ENCODE results near the gene KYAT1. TPM values are rescaled to one million over a fixed set of nuclear protein-coding genes. Genes with fewer than 3 reads are reported as not detected.

The KYAT1 gene
- total RNA-seq, 1 experiment from 2014 or later: 34.1 TPM

DNA sequence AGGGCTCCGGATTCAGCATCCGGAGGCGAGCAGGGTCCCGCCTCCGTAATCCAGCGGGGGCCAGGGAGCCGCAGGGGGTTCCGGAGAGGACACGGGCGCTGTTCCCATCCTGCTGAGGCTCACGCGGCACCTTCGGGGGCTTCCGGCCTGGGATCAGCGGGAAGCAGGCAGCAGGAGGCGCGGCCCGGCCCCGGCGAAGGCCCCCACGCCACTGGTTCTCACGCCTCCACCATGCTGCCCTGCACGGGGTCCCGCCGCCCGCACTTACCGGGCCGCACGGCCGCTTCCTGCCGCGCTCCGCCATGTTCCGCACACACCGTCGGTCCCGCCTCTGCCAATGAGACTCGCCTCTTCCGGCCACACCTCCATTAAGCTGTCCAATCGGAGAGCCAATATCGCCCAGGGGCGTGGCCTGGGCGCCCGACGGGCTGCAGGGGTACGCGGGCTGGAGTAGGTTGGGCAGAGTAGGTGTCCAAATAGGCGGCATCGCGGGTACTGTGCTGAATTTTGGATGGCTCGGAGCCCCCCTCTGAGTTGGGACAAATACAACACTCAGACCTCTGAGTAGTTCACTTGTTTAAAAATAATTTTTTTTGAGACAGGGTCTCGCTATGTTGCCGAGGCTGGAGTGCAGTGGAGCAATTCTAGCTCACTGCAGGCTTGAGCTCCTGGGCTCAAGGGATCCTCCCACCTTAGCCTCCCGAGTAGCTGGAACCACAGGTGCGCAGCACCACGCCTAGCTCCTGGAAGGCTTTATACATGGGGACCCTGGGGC is 52.1 kb downstream of the KYAT1 start, which contains the start of gene SPOUT1:
TSS of gene SPOUT1 (minus strand) at position 318 of the 775 bp plus-strand sequence. CDS start at position 304, 14 bp downstream.
- ChIA-PET CTCF (interaction anchor here (0.6 to 1.8 kb wide), 22 partner anchors 8 to 409 kb away, joined by 3 to 40 read pairs (median 4); partner anchors contain the start of genes CERCAM, ENDOG, MIGA2 and PKN3), POLR2A (interaction anchor here (0.6 to 4.1 kb wide), 5 partner anchors 11 to 198 kb away, joined by 4 to 26 read pairs (median 5); partner anchors contain the start of genes ENDOG and SH3GLB2)
- peaks cover 53% of the 10 kb centered on the region for H3K36me3 Mint-ChIP-seq
- H3K27ac Mint-ChIP-seq: peak within 1 kb of the TSS; percentile 89
- no peaks in the 10 kb centered on the region for H3K9me3 Mint-ChIP-seq
- H3K4me1 Mint-ChIP-seq: peaks cover 8% of the 10 kb centered on the region
- peak within 1 kb of the TSS; percentile 93 for H3K4me3 Mint-ChIP-seq
- H3K27me3 Mint-ChIP-seq (ENCODE audit: low read depth): no peaks in the 10 kb centered on the region
- DNase-seq (ENCODE audit: low spot score) (peak; percentile 96), ATAC-seq (peak; percentile 97)
- TF ChIP-seq NFE2L1 (CRISPR knock-in tag; IDR thresholded peaks at IDR 0.05) (peak; percentile 77; the same call in 1 of the 2 replicates), TEAD1 (CRISPR knock-in tag; IDR thresholded peaks at IDR 0.05) (peak; percentile 62), RORB (CRISPR knock-in tag; IDR thresholded peaks at IDR 0.05) (no peak), GTF2I (CRISPR knock-in tag; conservative IDR thresholded peaks at IDR 0.05) (no peak), SMAD4 (CRISPR knock-in tag; IDR thresholded peaks at IDR 0.05) (no peak), GABPB1 (CRISPR knock-in tag; IDR thresholded peaks at IDR 0.05) (peak; percentile 45; the same call in 1 of the 2 replicates), ATF1 (CRISPR knock-in tag; IDR thresholded peaks at IDR 0.05) (0 out of 2 replicates have a peak, but pooled peaks have one; percentile 40), CREM (CRISPR knock-in tag; IDR thresholded peaks at IDR 0.05) (peak; percentile 76; the same call in 1 of the 2 replicates), SOX15 (CRISPR knock-in tag; IDR thresholded peaks at IDR 0.05) (no peak), NFYB (CRISPR knock-in tag; conservative IDR thresholded peaks at IDR 0.05; ENCODE audit: low read depth) (peak; percentile 60; the same call in 1 of the 2 replicates), KAT7 (CRISPR knock-in tag; IDR thresholded peaks at IDR 0.05; ENCODE audit: borderline replicate concordance) (peak; percentile 68; the same call in 1 of the 2 replicates), TCF7 (CRISPR knock-in tag; IDR thresholded peaks at IDR 0.05; ENCODE audit: low read depth) (peak; percentile 60; the same call in 1 of the 2 replicates), RELA (CRISPR knock-in tag; IDR thresholded peaks at IDR 0.05; ENCODE audit: borderline replicate concordance) (no peak), HMGA2 (CRISPR knock-in tag; IDR thresholded peaks at IDR 0.05) (no peak), SP1 (CRISPR knock-in tag; conservative IDR thresholded peaks at IDR 0.05) (peak; percentile 97), ETV6 (CRISPR knock-in tag; IDR thresholded peaks at IDR 0.05) (peak; percentile 69)
- TF ChIP-seq, protein P1, sequence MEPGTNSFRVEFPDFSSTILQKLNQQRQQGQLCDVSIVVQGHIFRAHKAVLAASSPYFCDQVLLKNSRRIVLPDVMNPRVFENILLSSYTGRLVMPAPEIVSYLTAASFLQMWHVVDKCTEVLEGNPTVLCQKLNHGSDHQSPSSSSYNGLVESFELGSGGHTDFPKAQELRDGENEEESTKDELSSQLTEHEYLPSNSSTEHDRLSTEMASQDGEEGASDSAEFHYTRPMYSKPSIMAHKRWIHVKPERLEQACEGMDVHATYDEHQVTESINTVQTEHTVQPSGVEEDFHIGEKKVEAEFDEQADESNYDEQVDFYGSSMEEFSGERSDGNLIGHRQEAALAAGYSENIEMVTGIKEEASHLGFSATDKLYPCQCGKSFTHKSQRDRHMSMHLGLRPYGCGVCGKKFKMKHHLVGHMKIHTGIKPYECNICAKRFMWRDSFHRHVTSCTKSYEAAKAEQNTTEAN (CRISPR knock-in tag; IDR thresholded peaks at IDR 0.05): peak; percentile 93
- TF ChIP-seq, protein P2, sequence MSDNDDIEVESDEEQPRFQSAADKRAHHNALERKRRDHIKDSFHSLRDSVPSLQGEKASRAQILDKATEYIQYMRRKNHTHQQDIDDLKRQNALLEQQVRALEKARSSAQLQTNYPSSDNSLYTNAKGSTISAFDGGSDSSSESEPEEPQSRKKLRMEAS (CRISPR knock-in tag; IDR thresholded peaks at IDR 0.05): peak; percentile 92
- TF ChIP-seq, protein P3, sequence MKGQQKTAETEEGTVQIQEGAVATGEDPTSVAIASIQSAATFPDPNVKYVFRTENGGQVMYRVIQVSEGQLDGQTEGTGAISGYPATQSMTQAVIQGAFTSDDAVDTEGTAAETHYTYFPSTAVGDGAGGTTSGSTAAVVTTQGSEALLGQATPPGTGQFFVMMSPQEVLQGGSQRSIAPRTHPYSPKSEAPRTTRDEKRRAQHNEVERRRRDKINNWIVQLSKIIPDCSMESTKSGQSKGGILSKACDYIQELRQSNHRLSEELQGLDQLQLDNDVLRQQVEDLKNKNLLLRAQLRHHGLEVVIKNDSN (CRISPR knock-in tag; IDR thresholded peaks at IDR 0.05): peak; percentile 66; the same call in 1 of the 2 replicates
- TF ChIP-seq, protein P4, sequence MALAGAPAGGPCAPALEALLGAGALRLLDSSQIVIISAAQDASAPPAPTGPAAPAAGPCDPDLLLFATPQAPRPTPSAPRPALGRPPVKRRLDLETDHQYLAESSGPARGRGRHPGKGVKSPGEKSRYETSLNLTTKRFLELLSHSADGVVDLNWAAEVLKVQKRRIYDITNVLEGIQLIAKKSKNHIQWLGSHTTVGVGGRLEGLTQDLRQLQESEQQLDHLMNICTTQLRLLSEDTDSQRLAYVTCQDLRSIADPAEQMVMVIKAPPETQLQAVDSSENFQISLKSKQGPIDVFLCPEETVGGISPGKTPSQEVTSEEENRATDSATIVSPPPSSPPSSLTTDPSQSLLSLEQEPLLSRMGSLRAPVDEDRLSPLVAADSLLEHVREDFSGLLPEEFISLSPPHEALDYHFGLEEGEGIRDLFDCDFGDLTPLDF (CRISPR knock-in tag; IDR thresholded peaks at IDR 0.05): 0 out of 2 replicates have a peak, but pooled peaks have one; percentile 22
- TF ChIP-seq, protein P5, sequence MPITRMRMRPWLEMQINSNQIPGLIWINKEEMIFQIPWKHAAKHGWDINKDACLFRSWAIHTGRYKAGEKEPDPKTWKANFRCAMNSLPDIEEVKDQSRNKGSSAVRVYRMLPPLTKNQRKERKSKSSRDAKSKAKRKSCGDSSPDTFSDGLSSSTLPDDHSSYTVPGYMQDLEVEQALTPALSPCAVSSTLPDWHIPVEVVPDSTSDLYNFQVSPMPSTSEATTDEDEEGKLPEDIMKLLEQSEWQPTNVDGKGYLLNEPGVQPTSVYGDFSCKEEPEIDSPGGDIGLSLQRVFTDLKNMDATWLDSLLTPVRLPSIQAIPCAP (CRISPR knock-in tag; IDR thresholded peaks at IDR 0.05): no peak; the same call in 1 of the 2 replicates
- TF ChIP-seq, protein P6, sequence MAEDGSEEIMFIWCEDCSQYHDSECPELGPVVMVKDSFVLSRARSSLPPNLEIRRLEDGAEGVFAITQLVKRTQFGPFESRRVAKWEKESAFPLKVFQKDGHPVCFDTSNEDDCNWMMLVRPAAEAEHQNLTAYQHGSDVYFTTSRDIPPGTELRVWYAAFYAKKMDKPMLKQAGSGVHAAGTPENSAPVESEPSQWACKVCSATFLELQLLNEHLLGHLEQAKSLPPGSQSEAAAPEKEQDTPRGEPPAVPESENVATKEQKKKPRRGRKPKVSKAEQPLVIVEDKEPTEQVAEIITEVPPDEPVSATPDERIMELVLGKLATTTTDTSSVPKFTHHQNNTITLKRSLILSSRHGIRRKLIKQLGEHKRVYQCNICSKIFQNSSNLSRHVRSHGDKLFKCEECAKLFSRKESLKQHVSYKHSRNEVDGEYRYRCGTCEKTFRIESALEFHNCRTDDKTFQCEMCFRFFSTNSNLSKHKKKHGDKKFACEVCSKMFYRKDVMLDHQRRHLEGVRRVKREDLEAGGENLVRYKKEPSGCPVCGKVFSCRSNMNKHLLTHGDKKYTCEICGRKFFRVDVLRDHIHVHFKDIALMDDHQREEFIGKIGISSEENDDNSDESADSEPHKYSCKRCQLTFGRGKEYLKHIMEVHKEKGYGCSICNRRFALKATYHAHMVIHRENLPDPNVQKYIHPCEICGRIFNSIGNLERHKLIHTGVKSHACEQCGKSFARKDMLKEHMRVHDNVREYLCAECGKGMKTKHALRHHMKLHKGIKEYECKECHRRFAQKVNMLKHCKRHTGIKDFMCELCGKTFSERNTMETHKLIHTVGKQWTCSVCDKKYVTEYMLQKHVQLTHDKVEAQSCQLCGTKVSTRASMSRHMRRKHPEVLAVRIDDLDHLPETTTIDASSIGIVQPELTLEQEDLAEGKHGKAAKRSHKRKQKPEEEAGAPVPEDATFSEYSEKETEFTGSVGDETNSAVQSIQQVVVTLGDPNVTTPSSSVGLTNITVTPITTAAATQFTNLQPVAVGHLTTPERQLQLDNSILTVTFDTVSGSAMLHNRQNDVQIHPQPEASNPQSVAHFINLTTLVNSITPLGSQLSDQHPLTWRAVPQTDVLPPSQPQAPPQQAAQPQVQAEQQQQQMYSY (CRISPR knock-in tag; IDR thresholded peaks at IDR 0.05): peak; percentile 32; the same call in 1 of the 2 replicates
- TF ChIP-seq, protein P7, sequence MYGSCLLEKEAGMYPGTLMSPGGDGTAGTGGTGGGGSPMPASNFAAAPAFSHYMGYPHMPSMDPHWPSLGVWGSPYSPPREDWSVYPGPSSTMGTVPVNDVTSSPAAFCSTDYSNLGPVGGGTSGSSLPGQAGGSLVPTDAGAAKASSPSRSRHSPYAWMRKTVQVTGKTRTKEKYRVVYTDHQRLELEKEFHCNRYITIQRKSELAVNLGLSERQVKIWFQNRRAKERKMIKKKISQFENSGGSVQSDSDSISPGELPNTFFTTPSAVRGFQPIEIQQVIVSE (CRISPR knock-in tag; IDR thresholded peaks at IDR 0.05; ENCODE audit: borderline replicate concordance): no peak
- TF ChIP-seq, protein P8, sequence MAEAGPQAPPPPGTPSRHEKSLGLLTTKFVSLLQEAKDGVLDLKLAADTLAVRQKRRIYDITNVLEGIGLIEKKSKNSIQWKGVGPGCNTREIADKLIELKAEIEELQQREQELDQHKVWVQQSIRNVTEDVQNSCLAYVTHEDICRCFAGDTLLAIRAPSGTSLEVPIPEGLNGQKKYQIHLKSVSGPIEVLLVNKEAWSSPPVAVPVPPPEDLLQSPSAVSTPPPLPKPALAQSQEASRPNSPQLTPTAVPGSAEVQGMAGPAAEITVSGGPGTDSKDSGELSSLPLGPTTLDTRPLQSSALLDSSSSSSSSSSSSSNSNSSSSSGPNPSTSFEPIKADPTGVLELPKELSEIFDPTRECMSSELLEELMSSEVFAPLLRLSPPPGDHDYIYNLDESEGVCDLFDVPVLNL (CRISPR knock-in tag; IDR thresholded peaks at IDR 0.05; ENCODE audit: borderline replicate concordance, low read depth): peak; percentile 74; the same call in 1 of the 2 replicates
- TF ChIP-seq, protein P9, sequence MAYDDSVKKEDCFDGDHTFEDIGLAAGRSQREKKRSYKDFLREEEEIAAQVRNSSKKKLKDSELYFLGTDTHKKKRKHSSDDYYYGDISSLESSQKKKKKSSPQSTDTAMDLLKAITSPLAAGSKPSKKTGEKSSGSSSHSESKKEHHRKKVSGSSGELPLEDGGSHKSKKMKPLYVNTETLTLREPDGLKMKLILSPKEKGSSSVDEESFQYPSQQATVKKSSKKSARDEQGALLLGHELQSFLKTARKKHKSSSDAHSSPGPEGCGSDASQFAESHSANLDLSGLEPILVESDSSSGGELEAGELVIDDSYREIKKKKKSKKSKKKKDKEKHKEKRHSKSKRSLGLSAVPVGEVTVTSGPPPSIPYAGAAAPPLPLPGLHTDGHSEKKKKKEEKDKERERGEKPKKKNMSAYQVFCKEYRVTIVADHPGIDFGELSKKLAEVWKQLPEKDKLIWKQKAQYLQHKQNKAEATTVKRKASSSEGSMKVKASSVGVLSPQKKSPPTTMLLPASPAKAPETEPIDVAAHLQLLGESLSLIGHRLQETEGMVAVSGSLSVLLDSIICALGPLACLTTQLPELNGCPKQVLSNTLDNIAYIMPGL (CRISPR knock-in tag; IDR thresholded peaks at IDR 0.05): peak; percentile 69
